Prostate gland (tissue), 2 donors: ENCODE measurements around the gene SFRP5.

Source experiments
- CTCF ChIP-seq, 4 experiments: fragments of 200-600 bp in 2 of 4; fragments of 450-650 bp in 2 of 4; sonication (generic) in 2 of 4; IDR thresholded peaks; 1 replicate in 3 of 4; 2 replicates in 1 of 4; pipeline ENCODE4 v1.5.1; 2016 to 2019; ENCODE audit warnings: antibody characterized with exemption in 4 of 4, mild to moderate bottlenecking in 2 of 4, moderate library complexity in 2 of 4
- POLR2AphosphoS5 ChIP-seq: sonication (generic); formaldehyde crosslinking; IDR thresholded peaks from one replicate; pipeline ENCODE4 v1.6.1; 2017; ENCODE audit warnings: antibody characterized with exemption

GRCh38 chr10:97788552-97789442 is 17.0 kb upstream of the SFRP5 start:
- TF ChIP-seq CTCF (IDR thresholded peaks at IDR 0.05) (no peak), POLR2AphosphoS5 (no peak)
